Neural progenitor cell (in vitro differentiated cells): ENCODE results near the gene DDRGK1. TPM values are rescaled to one million over a fixed set of nuclear protein-coding genes. Genes with fewer than 3 reads are reported as not detected.

ENCODE experiments used
- DNase-seq: peaks from one replicate; pipeline ENCODE4 v3.0.0-alpha.2; 2016; ENCODE audit warnings: low spot score
- H2AFZ ChIP-seq: fragments of 200-600 bp; sonication (generic); replicated peaks from 2 replicates; pipeline ENCODE4 v1.6.1; 2016; ENCODE audit warnings: antibody characterized with exemption
- H3F3A ChIP-seq: fragments of 200-600 bp; sonication (generic); 2 replicates; pipeline ENCODE4 v1.6.1; 2016; ENCODE audit warnings: antibody characterized with exemption, low read depth
- H3K27ac ChIP-seq: fragments of 200-600 bp; sonication (generic); 2 replicates; pipeline ENCODE4 v1.5.1; 2016; ENCODE audit warnings: mild to moderate bottlenecking
- H3K27me3 ChIP-seq: fragments of 200-600 bp; sonication (generic); 2 replicates; pipeline ENCODE4 v1.6.1; 2016; ENCODE audit warnings: mild to moderate bottlenecking, moderate library complexity
- H3K36me3 ChIP-seq: fragments of 200-600 bp; sonication (generic); 2 replicates; pipeline ENCODE4 v1.5.1; 2016
- H3K4me1 ChIP-seq: fragments of 200-600 bp; sonication (generic); 2 replicates; pipeline ENCODE4 v1.6.1; 2016; ENCODE audit warnings: mixed run types
- H3K4me2 ChIP-seq: fragments of 200-600 bp; sonication (generic); 2 replicates; pipeline ENCODE4 v1.6.1; 2016
- H3K4me3 ChIP-seq: fragments of 200-600 bp; sonication (generic); 2 replicates; pipeline ENCODE4 v1.5.1; 2016
- H3K79me2 ChIP-seq: fragments of 200-600 bp; sonication (generic); 2 replicates; pipeline ENCODE4 v1.6.1; 2016; ENCODE audit warnings: low read depth
- H3K9ac ChIP-seq: fragments of 200-600 bp; sonication (generic); 2 replicates; pipeline ENCODE4 v1.6.1; 2016
- H3K9me3 ChIP-seq: fragments of 200-600 bp; sonication (generic); 2 replicates; pipeline ENCODE4 v1.5.1; 2016; ENCODE audit warnings: low read depth
- H4K20me1 ChIP-seq: fragments of 200-600 bp; sonication (generic); 2 replicates; pipeline ENCODE4 v1.6.1; 2016; ENCODE audit warnings: low read depth
- H3K27ac Mint-ChIP-seq: 3 replicates; pipeline ENCODE4 v1.8.0; 2021; ENCODE audit warnings: mixed read lengths
- H3K27me3 Mint-ChIP-seq: 2 replicates; pipeline ENCODE4 v1.8.0; 2022; ENCODE audit warnings: low read depth, mild to moderate bottlenecking, inconsistent platforms, moderate library complexity, mixed read lengths; ENCODE audit not compliant: insufficient read depth
- H3K36me3 Mint-ChIP-seq: 3 replicates; pipeline ENCODE4 v1.8.0; 2021; ENCODE audit warnings: mixed read lengths
- H3K4me1 Mint-ChIP-seq: 3 replicates; pipeline ENCODE4 v1.8.0; 2021; ENCODE audit warnings: mixed read lengths
- H3K4me3 Mint-ChIP-seq: 3 replicates; pipeline ENCODE4 v1.8.0; 2021; ENCODE audit warnings: mild to moderate bottlenecking, moderate library complexity, mixed read lengths
- H3K9me3 Mint-ChIP-seq: 3 replicates; pipeline ENCODE4 v1.8.0; 2020; ENCODE audit warnings: mixed read lengths
- CTCF ChIP-seq: fragments of 200-600 bp; sonication (generic); IDR thresholded peaks from 2 replicates; pipeline ENCODE4 v1.5.1; 2017; ENCODE audit warnings: antibody characterized with exemption, mild to moderate bottlenecking
- EZH2 ChIP-seq: fragments of 200-600 bp; sonication (generic); IDR thresholded peaks from 2 replicates; pipeline ENCODE4 v1.6.1; 2017; ENCODE audit warnings: antibody characterized with exemption, mild to moderate bottlenecking, moderate library complexity
- EZH2phosphoT487 ChIP-seq: fragments of 200-600 bp; sonication (generic); IDR thresholded peaks from 2 replicates; pipeline ENCODE4 v1.6.1; 2017; ENCODE audit warnings: antibody characterized with exemption
- total RNA-seq: library from RNA; depleted of rRNA; stranded (reverse); fragments of >200 nt; gene quantifications from 2 replicates; pipeline ENCODE4 v1.2.3, GENCODE V29; 2015; ENCODE audit warnings: low replicate concordance

Gene DDRGK1
- total RNA-seq, 1 donor from 2014 or later = 27.9 TPM

GRCh38 chr20:3192226-3193015 lies 12.1 kb downstream of the DDRGK1 start:
- TF ChIP-seq EZH2phosphoT487 (no peak), EZH2 (no peak), CTCF (no peak)
- Histone ChIP-seq H3K4me1 (no peaks in the 10 kb centered on the region), H3K9ac (no peak overlapping the region), H2AFZ (no peak overlapping the region), H3K9me3 (no peaks in the 10 kb centered on the region), H3K27ac (no peak overlapping the region), H3K79me2 (no peaks in the 10 kb centered on the region), H3K4me2 (no peak overlapping the region), H3K36me3 (no peaks in the 10 kb centered on the region), H4K20me1 (no peaks in the 10 kb centered on the region), H3F3A (peaks cover 3% of the 10 kb centered on the region), H3K4me3 (no peak overlapping the region), H3K27me3 (no peaks in the 10 kb centered on the region)
- H3K9me3 Mint-ChIP-seq = no peaks in the 10 kb centered on the region
- DNase-seq = no peak
- no peak overlapping the region for H3K4me3 Mint-ChIP-seq
- peaks cover 36% of the 10 kb centered on the region for H3K36me3 Mint-ChIP-seq
- H3K27me3 Mint-ChIP-seq = peaks cover 5% of the 10 kb centered on the region
- H3K27ac Mint-ChIP-seq = no peak overlapping the region
- H3K4me1 Mint-ChIP-seq = no peaks in the 10 kb centered on the region

- no peak overlapping the region for H3K4me3 Mint-ChIP-seq
- peaks cover 28% of the 10 kb centered on the region for H3K36me3 Mint-ChIP-seq
- H3K9ac ChIP-seq = no peak overlapping the region
Observed at GRCh38 chr20:3190681-3191111, 13.8 kb downstream of the DDRGK1 start.

GRCh38 chr20:3189561-3190131 lies 14.8 kb downstream of the DDRGK1 start:
- H3K4me1 Mint-ChIP-seq = no peaks in the 10 kb centered on the region
- H3K4me3 Mint-ChIP-seq = no peak overlapping the region
- Histone ChIP-seq H3K36me3 (no peaks in the 10 kb centered on the region), H3K9ac (no peak overlapping the region), H3F3A (peaks cover 3% of the 10 kb centered on the region), H3K4me2 (no peak overlapping the region), H3K27ac (no peak overlapping the region), H4K20me1 (no peaks in the 10 kb centered on the region), H3K4me3 (no peak overlapping the region), H3K27me3 (no peaks in the 10 kb centered on the region), H3K9me3 (no peaks in the 10 kb centered on the region), H3K4me1 (no peaks in the 10 kb centered on the region), H3K79me2 (no peaks in the 10 kb centered on the region), H2AFZ (no peak overlapping the region)
- H3K36me3 Mint-ChIP-seq = peaks cover 22% of the 10 kb centered on the region
- no peaks in the 10 kb centered on the region for H3K9me3 Mint-ChIP-seq
- H3K27me3 Mint-ChIP-seq = peaks cover 2% of the 10 kb centered on the region
- no peak overlapping the region for H3K27ac Mint-ChIP-seq
- no peak for TF ChIP-seq EZH2phosphoT487
- TF ChIP-seq CTCF = no peak
- no peak for TF ChIP-seq EZH2
- DNase-seq = no peak

More at GRCh38 chr20:3190681-3191111, 13.8 kb downstream of the DDRGK1 start:
- H3K27me3 Mint-ChIP-seq = peaks cover 5% of the 10 kb centered on the region
- no peaks in the 10 kb centered on the region for H3K79me2 ChIP-seq
- peak; percentile 21 for DNase-seq
- H3K4me3 ChIP-seq = no peak overlapping the region
- no peaks in the 10 kb centered on the region for H3K36me3 ChIP-seq
- no peak overlapping the region for H2AFZ ChIP-seq
- H3K27ac Mint-ChIP-seq = no peak overlapping the region
- H3K4me1 ChIP-seq = no peaks in the 10 kb centered on the region
- no peaks in the 10 kb centered on the region for H3K9me3 Mint-ChIP-seq
- TF ChIP-seq EZH2phosphoT487 = no peak
- no peak for TF ChIP-seq EZH2
- TF ChIP-seq CTCF = no peak
- no peaks in the 10 kb centered on the region for H3K9me3 ChIP-seq
- no peak overlapping the region for H3K4me2 ChIP-seq
- H4K20me1 ChIP-seq = no peaks in the 10 kb centered on the region
- H3F3A ChIP-seq = peaks cover 3% of the 10 kb centered on the region
- no peak overlapping the region for H3K27ac ChIP-seq
- H3K4me1 Mint-ChIP-seq = no peaks in the 10 kb centered on the region
- H3K27me3 ChIP-seq = no peaks in the 10 kb centered on the region
